HG03280 (cell line): Measurements from ENCODE around the gene UFD1.

ENCODE experiments used
- ATAC-seq: cut with Tn5 transposase; IDR thresholded peaks from one replicate; pipeline ENCODE4 v1.9.1; 2021; ENCODE audit warnings: mild to moderate bottlenecking, moderate library complexity; ENCODE audit not compliant: unreplicated experiment

Gene UFD1

GRCh38 chr22:19478901-19479354, at the start of gene UFD1:
Gene UFD1 (minus strand): TSS chr22:19479193. CDS start chr22:19479085, 108 bp downstream.
- peak; percentile 53 for ATAC-seq

- ATAC-seq, result no peak
These were observed 48.9 kb upstream of the UFD1 start for GRCh38 chr22:19527861-19528417.

GRCh38 chr22:19527321-19527721, 48.3 kb upstream of the UFD1 start:
- no peak for ATAC-seq

GRCh38 chr22:19526702-19527111, 47.7 kb upstream of the UFD1 start:
- no peak for ATAC-seq

- no peak for ATAC-seq
These were observed 47.2 kb upstream of the UFD1 start for GRCh38 chr22:19526076-19526701.

GRCh38 chr22:19525666-19526065, 46.7 kb upstream of the UFD1 start:
- ATAC-seq, result no peak

- no peak for ATAC-seq
These were observed 46.2 kb upstream of the UFD1 start for GRCh38 chr22:19525116-19525660.

GRCh38 chr22:19524170-19525115, 45.5 kb upstream of the UFD1 start, which contains the start of gene CLDN5:
Gene CLDN5 (minus strand): TSS chr22:19524410. CDS start chr22:19524255, 155 bp downstream.
- no peak for ATAC-seq

- ATAC-seq, result no peak
These were observed 44.5 kb upstream of the UFD1 start for GRCh38 chr22:19523240-19524169.

- no peak for ATAC-seq
These were observed 43.9 kb upstream of the UFD1 start for GRCh38 chr22:19522881-19523239.

- no peak for ATAC-seq
These were observed 43.3 kb upstream of the UFD1 start for GRCh38 chr22:19522190-19522880.

- ATAC-seq, result no peak
These were observed 41.7 kb upstream of the UFD1 start for GRCh38 chr22:19520566-19521305.

- no peak for ATAC-seq
These were observed 41.0 kb upstream of the UFD1 start for GRCh38 chr22:19520007-19520406.

- ATAC-seq, result no peak
These were observed 40.3 kb upstream of the UFD1 start for GRCh38 chr22:19519041-19519926.

GRCh38 chr22:19518635-19519034, 39.6 kb upstream of the UFD1 start:
- no peak for ATAC-seq

GRCh38 chr22:19517919-19518611, 39.1 kb upstream of the UFD1 start:
- ATAC-seq, result no peak

GRCh38 chr22:19517171-19517500, 38.1 kb upstream of the UFD1 start:
- no peak for ATAC-seq
